GM21529 (cell line): ENCODE results near the gene TAS2R8.
"Not testable (repeated sequence)": the region's sequence is repeated elsewhere in the genome, so short reads cannot be mapped to it uniquely, and the experiment has no call there.

Source experiments
- ATAC-seq: cut with Tn5 transposase; IDR thresholded peaks from one replicate; pipeline ENCODE4 v1.9.1; 2021; ENCODE audit not compliant: unreplicated experiment

TAS2R8 gene, protein sequence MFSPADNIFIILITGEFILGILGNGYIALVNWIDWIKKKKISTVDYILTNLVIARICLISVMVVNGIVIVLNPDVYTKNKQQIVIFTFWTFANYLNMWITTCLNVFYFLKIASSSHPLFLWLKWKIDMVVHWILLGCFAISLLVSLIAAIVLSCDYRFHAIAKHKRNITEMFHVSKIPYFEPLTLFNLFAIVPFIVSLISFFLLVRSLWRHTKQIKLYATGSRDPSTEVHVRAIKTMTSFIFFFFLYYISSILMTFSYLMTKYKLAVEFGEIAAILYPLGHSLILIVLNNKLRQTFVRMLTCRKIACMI

DNA sequence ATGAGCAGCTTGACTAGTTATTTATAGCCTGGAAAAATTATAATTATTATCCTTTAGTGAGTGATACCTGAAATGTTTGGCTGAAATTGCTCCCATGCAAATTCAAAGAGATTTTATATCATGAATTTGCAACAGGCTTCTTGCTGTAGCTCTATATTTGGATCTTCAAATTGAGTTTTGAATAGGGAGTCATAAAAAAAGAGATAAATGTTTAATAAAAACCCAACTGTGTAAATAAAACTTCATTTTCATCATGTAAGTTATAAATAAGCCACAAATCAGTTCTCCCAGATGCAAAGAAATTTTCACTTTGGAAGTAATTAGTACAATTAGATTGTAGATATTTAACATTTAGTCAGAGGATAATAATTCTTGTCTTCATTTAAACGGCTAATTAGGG lies at the start of gene TAS2R8:
Gene TAS2R8 (minus strand): TSS at position 101 of the 400 bp plus-strand sequence. CDS start 306 bp downstream, outside the sequence.
- no peak for ATAC-seq

DNA sequence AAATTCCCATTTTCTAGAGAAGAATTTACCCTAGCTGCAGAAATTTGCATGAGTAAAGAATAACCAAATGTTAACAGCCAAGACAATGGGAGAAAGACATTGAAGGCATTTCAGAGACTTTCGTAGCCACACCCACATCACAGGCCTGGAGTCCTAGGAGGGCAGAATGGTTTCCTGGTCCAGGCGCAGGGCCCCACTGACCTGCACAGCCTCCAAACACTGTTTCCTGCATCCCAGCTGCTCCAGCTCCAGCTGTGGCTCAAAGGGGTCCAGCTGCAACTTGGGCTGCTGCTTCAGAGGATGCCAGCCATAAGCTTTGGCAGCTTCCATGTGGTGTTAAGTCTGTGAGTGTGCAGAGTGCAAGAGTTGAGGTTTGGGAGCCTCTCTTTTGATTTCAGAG lies 48.7 kb upstream of the TAS2R8 start:
- no peak for ATAC-seq

DNA sequence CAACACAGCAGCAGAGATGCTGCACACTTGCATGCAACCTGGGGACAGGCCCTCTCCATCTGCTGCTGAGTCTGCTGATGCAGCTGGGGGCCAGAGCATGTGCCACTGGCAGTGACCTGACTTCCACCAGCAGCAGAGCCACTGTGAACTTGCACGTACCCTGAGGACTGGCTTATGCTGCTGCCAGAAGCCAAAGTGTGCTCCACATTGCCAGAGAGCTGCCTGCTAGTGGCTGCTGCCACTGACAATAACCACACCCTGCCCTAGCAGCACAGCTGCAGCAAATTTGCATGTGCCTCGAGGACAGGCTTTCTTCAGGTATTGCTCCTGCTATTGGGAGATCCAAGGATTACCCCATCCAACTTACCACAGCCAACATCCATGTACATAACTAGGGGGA lies 46.7 kb upstream of the TAS2R8 start:
- no peak for ATAC-seq

DNA sequence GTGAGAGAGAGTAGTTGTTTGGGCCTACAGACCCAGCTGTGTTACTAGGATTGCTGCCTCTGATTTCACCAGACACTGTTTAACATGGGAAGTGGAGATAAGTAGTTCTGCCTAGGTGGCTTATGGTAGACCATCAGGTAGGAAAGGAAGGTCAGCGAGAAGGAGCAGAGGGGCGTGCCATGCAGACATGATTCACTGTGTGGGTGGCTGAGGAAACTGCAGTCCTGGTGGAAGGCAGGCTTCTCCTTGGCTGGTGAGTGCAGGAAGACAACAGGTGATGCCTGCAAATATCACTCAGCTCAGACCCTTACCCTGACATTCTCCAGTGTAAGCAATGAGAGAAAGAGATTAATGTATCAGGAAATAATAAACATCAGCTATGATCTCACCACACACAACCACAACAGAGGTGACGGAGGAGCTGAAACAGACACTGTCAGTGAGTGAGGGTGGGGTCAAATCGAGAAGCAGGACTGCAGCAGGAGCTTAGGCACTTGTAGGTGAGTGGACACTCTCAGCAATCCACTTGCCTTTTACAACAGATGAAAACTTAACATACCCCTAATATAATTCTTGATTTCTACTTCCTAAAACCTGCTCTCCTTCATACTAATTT lies 44.3 kb upstream of the TAS2R8 start:
- ATAC-seq = no peak

DNA sequence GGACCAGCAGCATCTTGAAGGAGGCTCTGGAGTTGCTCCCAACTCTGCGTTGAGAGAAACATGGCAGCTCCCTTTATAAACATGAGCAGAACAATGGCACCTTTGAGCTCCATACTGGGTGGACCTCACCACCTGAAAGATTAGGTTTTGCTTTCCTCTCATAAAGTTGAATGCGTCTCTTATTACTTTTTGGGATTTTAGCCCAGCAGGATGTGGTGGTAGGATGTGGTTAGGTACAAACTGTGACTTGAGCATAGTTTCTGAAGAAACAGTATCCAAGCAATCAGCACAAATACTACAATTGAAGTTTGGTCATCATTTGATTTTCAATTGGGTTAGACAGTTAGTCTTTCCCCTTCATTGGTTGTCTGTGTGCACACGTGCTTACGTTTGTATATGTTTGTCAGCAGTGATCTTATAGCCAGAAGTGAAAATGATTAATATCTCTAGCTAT lies 42.4 kb upstream of the TAS2R8 start, which contains the start of gene PRR4:
Gene PRR4 (minus strand): TSS at position 51 of the 454 bp plus-strand sequence. CDS start 38 bp downstream, at position 13.
- ATAC-seq = no peak

DNA sequence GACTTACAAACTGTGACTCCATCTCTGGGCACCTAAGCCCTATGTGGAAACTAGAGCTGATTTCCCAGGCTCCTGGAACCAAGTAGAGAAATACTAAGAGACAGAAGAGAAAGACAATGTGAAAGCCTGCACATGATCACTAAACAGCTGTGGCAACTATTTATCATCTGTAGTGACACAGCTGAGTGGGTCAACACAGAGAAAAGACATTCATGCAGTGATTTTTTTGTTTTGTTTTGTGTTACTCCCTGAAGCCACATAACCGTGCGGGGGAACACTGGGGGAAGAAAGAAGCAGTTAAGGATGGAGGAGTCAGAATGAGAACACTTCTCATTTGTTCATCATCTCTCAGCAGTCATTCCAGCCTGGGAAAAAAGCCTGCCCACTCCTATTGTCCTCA lies 40.7 kb upstream of the TAS2R8 start:
- ATAC-seq = no peak

DNA sequence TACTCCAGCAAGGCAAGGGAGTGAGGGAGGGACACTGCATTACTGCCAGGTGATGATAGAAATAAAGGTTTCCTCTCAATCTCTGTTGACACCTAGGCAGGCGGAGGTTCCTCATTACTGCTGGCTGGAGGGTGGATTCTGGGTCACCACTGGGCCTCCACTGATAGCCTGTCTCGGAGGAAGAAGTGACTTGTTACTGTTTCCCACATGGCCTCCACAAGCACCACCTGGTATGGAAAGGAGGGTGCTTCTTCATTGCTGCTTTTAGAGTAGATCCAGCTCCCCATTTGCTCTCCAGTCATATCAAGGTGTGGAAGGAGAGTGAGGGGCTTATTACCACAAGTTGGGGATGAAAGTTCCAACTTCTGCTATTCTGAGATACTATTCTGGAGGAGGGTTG lies 35.8 kb upstream of the TAS2R8 start:
- ATAC-seq = no peak

DNA sequence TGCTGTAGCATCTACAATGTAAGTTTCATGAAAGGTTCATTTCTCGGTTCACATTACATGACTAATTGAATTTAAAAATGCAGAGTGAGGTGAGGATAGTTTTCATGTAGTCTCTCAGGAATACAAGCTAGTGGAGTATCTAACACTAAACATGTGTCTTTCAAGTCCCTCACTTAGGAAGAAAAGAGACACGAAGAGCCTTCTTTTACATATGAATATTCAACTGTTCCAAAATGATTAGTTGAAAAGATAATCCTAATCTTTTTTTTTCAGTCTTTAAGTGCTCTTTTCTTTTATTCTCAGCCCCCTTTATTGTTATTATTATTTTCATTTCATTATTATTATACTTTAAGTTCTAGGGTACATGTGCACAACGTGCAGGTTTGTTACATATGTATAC lies 31.4 kb upstream of the TAS2R8 start:
- no peak for ATAC-seq

DNA sequence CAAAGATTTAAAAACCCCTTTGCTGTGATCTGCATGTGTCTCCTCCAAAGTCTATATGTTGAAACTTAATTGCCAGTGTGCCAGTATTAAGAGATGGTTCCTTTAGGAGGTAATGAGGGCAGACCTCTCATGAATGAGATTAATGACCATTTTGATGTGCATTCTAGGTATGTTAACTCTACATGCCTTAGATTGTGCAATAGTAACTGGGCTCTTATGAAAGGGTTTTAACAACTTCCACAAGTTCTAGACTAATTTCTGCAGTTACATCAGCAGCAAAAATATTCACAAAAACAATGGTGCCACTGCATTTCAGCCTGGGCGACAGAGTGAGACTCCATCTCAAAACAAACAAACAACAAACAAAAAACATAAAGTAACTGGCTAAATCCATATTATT lies 22.9 kb upstream of the TAS2R8 start:
- ATAC-seq = no peak

DNA sequence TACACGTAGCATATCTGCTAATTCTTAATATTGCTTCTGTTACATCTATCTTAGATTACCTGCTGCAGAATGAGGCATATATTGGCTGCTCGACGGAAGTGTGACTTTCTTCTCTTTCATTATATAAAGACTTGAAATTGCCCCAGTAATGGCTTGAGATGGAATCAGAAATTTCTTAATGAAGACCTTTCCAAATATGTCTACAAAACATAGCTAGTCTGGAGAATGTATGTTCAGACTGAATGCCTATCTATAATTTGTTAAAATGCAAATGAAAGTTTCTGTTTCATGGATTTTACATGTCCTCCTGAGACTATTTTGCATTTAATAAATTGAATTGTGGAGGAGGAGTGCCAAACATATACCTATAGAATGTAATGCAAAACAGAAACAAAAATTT lies 19.2 kb upstream of the TAS2R8 start, which contains the start of gene TAS2R10:
Gene TAS2R10 (minus strand): TSS at position 101 of the 400 bp plus-strand sequence. CDS start 89 bp downstream, at position 12.
- ATAC-seq = no peak

DNA sequence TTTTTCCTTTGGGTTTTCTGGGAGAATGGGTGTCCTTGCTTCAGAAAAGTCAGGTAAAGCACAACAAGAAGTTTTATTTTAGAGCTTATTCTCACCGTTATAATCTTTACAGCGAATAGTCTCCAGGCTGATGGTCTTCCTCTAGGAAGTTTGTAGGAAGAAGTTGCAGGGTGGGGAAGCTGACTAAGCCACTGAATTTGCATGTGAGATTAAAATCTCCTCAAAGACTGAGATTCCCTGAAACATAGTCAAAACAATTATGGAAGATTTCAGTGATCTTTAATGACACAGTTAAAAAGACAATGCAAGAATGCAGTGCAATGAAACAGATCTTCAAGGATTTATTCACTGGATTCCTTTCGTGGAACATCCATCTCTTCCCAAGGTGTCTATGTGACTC lies 17.9 kb upstream of the TAS2R8 start:
- no peak for ATAC-seq

DNA sequence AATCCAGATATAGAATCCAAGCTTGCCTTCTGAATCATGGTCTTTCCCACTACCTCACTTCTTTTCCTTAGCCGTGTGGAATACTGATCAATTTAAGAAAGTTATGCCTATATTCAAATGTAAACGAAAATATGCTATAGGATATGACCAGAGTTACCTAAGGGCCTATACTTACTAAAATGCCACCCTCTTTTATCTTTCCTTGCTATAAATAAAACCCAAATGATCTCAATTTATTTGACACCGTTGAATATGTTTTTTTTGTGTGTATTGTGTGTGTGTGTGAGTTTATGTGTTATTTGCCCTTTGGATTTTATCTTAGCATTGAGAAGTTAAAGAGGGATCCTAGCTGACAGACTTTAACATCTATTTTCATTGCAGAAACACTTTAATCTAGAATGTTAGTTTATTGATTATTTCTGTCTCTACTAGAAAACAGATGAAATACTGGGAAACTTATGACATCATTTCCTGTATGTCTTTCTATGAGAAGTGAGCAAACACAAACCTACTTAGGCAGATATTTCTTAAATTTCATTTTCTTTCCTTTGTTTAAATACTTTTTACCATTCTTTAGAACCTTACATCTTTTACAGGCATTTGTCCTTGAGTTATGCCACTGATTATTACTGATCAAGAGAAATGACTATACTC lies 4.9 kb upstream of the TAS2R8 start:
- ATAC-seq = no peak

DNA sequence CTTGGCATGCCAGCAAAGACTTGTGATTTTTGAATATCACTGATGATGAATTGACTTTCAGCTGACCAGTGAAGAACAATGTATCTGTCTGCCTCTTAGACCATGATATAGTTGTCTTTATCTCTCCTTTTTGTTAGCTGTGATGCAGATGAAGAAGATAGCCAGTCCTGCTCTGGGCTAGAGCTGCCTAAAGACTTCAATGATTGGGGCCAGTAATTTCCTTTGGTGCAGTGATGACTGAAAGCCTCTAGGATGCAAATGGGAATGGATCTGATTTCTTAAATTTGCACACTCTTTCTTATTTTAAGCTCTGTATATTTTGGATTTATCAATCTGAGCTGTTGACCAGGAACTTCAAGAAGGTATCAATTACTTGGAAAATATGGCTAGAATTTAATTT lies 3.0 kb upstream of the TAS2R8 start, which contains the start of gene TAS2R9:
Gene TAS2R9 (minus strand): TSS at position 101 of the 400 bp plus-strand sequence. CDS start 93 bp downstream, at position 8.
- ATAC-seq = no peak

DNA sequence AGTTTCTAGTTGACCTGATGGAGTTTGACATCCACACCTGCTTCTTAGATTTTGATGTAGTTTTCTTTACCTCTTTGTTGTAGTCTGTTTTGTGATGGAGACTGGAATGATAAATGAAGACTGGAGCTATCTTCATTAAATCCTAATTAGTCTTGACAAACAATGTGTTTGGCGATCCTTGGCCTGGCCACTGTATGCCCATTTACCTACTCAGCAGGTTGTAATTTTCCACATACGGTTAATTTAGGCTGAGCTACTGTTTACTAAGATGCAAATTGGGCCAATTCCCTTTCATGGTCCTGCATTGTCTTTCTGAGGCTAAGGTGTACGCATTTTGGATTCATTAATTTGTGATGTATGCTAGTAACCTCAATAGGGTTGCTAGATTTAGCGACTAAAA lies 4.5 kb downstream of the TAS2R8 start, which contains the start of gene TAS2R7:
Gene TAS2R7 (minus strand): TSS at position 41 of the 400 bp plus-strand sequence. CDS start 57 bp downstream, outside the sequence.
- ATAC-seq = no peak

DNA sequence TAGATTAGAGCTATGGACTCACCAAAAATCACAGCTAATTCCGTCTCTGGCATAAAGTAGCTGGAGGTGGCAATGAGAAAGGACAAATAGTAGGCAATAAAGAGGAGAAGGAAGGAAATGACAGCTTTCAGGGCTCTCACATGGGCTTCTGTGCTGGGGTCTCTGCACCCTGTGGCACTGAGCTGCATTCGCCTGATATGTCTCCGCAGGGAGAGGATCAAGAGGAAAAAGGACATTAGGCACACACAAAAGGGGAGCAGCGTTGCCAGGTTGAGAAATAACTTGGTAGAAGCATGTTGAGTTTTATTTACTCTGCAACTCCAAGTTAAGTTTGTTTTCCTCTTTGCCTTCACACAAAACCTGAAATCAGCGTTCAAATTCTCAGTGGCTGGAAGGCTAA lies 5.3 kb downstream of the TAS2R8 start:
- ATAC-seq = no peak

DNA sequence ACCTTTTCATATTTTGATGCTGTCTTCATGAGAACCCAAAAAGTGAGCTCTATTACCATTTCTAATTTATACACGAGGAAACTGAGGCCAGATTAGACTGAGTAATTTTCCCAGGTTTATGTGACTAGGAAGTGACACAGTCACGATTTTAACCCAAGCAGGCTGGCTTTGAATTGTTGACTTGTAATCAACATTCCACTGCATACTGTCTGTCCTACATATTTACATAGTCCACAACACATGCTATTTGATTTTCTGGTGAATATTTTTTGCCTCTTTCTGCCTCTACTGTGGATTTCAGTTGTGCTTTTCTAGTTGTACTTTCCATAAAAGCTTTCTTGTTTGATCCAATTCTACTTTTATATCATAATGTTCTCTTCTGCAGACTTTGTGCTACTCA lies 12.9 kb downstream of the TAS2R8 start:
- no peak for ATAC-seq

DNA sequence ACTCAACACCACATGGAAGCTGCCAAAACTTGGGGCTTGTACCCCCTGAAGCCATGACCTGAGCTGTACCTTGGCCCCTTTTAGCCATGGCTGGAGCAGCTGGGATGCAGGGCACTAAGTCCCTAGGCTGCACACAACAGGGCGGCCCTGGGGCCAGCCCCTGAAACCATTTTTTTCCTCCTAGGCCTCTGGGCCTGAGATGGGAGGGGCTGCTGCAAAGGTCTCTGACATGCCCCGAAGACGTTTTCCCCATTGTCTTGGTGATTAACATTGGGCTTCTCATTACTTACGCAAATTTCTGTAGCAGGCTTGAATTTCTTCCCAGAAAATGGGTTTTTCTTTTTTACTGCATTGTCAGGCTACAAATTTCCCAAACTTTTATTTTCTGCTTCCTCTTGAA lies 15.3 kb downstream of the TAS2R8 start:
- not testable (repeated sequence) for ATAC-seq

DNA sequence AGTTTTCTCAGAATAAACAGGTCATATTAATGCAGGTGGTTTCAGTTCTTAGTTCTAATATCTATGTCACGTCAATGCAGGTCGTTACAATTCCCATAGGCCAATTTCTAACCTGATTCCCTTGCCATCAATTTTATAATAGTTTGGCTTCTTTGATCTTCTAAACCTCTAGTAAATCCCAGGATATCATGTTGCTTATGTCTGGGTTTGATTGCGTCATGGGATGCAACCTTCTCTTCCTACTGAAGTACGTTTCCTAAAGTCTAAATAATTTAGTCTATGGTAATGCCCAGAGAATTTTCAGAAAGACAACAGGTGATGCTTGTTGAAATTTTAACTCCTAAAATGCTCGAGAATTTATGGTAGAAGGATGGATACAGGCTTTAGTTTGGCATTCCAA lies 23.8 kb downstream of the TAS2R8 start:
- no peak for ATAC-seq

DNA sequence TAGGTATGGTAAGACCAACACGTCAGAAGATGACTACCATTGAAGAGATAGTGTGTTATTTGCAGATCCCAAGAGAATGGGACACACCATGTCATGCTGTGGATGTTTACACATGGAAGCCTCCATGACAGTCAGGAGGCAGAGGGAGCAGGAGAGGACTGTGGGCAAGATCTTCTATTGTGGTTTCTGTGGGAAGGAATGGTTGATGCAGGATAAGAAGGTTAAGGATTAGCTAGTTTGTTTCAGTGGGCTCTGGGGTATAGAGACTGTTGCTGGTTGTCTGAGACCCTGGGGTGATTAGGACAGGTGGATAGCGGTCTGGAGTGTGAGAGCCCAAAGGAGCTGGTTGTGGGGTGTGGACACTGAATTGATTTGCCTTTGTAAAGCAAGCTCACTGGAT lies 28.0 kb downstream of the TAS2R8 start:
- ATAC-seq = no peak

DNA sequence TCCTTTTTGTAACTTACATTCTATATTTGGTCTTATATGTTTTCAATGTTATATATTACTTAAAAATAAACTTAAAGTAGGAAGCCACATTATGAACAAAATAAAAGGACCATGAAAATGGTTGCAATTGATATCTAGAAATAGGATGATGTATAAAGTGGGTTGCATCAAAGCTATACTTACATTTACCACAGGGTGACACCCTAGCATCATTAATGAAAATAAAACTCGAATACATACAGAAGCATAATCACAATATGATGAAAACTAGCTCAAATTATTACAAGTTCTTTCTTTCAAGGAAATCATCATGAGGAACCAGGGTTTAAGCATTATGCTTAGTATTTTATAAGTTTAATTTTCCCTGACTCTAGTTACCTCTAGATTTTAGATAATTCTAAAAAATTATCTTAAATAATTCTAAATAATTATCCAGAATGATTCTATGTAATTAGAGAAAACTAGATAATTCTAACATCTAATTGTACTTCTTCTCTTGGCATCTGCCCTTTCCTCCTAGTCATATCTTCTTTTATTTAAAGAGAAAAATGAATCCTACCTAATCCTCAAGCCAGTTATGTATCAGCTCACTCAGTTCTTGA lies 35.9 kb downstream of the TAS2R8 start:
- ATAC-seq = no peak

DNA sequence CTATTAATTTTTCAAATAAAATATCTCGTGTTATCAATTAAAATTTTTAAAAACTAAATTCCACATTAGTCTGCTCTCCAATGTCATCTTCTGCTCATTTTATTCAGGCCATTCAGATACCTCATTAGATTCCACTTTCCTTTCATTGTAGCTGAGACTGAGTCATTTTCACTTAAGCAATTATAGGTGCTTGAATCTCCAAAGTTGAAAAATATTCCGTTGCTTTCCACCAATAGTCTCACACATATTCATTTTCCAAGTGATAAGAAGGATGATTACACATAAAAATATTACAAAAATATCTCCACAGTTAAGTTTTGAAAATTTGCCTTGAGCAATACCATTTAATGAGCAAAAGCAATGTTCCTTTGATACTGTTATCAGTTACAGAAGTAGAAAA lies 47.4 kb downstream of the TAS2R8 start:
- ATAC-seq = no peak
